ENCODE data around the gene NAB1. TPM values are rescaled to one million over a fixed set of nuclear protein-coding genes. Genes with fewer than 3 reads are reported as not detected.

Gene NAB1
- total RNA-seq, 2 experiments from 2014 or later: 21.9 to 28.9 TPM

- H3K4me1 Mint-ChIP-seq: peaks cover 27% of the 10 kb centered on the region
- no peak for DNase-seq
- ChIA-PET POLR2A (no interaction called here), CTCF (interaction anchor here (1.2 to 1.6 kb wide), 2 partner anchors 19 to 36 kb away, joined by 4 read pairs; no protein-coding TSS in a partner anchor)
- no peak overlapping the region for H3K27ac Mint-ChIP-seq
- no peak overlapping the region for H3K4me3 Mint-ChIP-seq
- no peaks in the 10 kb centered on the region for H3K36me3 Mint-ChIP-seq (ENCODE audit: low read depth)
- peaks cover 7% of the 10 kb centered on the region for H3K9me3 Mint-ChIP-seq
- H3K27me3 Mint-ChIP-seq: no peaks in the 10 kb centered on the region
Measured at GRCh38 chr2:190723397-190724090, 74.7 kb downstream of the NAB1 start.

GRCh38 chr2:190726255-190726654 lies 77.4 kb downstream of the NAB1 start:
- POLR2A ChIA-PET: no interaction called here
- Mint-ChIP-seq H3K4me1 (peaks cover 19% of the 10 kb centered on the region), H3K9me3 (peaks cover 8% of the 10 kb centered on the region), H3K4me3 (no peak overlapping the region), H3K27me3 (no peaks in the 10 kb centered on the region), H3K36me3 (ENCODE audit: low read depth) (no peaks in the 10 kb centered on the region), H3K27ac (no peak overlapping the region)
- CTCF ChIA-PET: interaction anchor here (0.7 to 1.1 kb wide), 2 partner anchors 14 to 45 kb away, joined by 3 read pairs; no protein-coding TSS in a partner anchor
- DNase-seq: no peak

DNA sequence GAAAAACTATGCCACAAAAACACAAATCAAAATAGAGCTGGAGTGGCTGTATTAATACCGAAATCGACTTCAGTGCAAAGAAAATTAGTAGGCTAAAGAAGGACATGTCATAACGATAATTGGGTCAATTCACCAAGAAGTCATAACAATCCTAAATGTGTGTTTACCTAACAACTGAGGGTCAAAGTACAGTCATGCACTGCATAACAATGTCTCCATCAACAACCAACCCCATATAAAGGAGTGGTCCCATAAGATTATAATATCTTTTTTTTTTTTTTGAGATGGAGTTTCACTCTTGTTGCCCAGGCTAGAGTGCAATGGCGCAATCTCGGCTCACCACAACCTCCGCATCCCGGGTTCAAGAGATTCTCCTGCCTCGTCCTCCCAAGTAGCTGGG lies 87.5 kb downstream of the NAB1 start:
- H3K36me3 Mint-ChIP-seq (ENCODE audit: low read depth): no peaks in the 10 kb centered on the region
- peaks cover 2% of the 10 kb centered on the region for H3K9me3 Mint-ChIP-seq
- POLR2A ChIA-PET: no interaction called here
- CTCF ChIA-PET: no interaction called here
- no peak for DNase-seq
- H3K4me1 Mint-ChIP-seq: no peaks in the 10 kb centered on the region
- no peaks in the 10 kb centered on the region for H3K27me3 Mint-ChIP-seq
- H3K27ac Mint-ChIP-seq: no peak overlapping the region
- H3K4me3 Mint-ChIP-seq: no peak overlapping the region

GRCh38 chr2:190740449-190740848 lies 91.6 kb downstream of the NAB1 start:
- H3K36me3 Mint-ChIP-seq (ENCODE audit: low read depth): no peaks in the 10 kb centered on the region
- CTCF ChIA-PET: interaction anchor here (0.6 to 1.4 kb wide), 2 partner anchors 18 to 644 kb away, joined by 3 read pairs; no protein-coding TSS in a partner anchor

More at GRCh38 chr2:190740449-190740848, 91.6 kb downstream of the NAB1 start:
- no peak overlapping the region for H3K27ac Mint-ChIP-seq
- POLR2A ChIA-PET: no interaction called here
- no peak overlapping the region for H3K4me3 Mint-ChIP-seq
- H3K27me3 Mint-ChIP-seq: no peaks in the 10 kb centered on the region
- no peaks in the 10 kb centered on the region for H3K9me3 Mint-ChIP-seq
- DNase-seq: no peak
- H3K4me1 Mint-ChIP-seq: no peaks in the 10 kb centered on the region

Other genes with a start within 250 kb of the NAB1 start
- 10 to 100 TPM; 42.3 to 42.8 TPM for gene MFSD6, start 240.7 kb upstream of the NAB1 start, total RNA-seq
- 10 to 100 TPM; 22.8 to 23.5 TPM for gene NEMP2, start 114.4 kb upstream of the NAB1 start, total RNA-seq
- 100 to 1,000 TPM; 142 to 155 TPM for gene GLS, start 231.7 kb downstream of the NAB1 start, total RNA-seq

All from activated CD4-positive, alpha-beta T cell treated with anti-CD3 and anti-CD28 coated beads, Interleukin-2, amount 10 ng/mL, durations not matched to agents 7 days and 5 days (primary cell).